ENCODE data around the gene SLC38A10.

SLC38A10 gene

DNA sequence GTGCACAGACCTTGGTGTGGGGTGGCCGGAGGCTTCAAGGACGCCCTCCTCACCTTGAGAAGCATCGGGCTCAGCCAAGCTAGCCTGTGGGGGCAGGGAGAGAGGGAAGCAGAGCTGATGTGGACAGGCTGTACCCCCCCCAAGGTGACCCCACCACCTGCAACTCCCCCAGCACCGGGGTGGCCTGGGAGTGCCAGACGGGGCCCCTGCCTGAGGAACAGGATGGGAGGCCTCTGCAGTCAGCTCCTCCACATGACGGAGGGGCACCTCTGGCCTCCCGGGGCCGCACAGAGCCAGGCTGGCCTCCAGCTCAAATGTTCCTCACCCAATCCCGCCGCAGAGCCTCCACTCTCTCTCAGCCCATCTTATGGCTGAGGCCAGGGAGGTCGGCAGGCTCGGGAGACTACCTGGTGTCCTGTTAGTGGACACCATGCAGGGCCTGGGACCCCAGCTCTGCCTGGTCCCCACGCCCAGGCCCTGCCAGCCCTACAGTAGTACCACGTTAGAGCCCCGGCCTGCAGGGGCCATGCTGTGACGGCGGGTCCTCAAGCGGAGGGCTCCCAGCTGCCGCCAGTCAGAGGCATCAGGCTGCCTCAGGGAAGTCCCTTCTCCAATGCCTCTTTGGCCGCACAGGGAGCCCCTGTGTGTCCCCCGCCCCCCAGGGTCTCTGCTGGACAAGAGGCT is 19.4 kb upstream of the SLC38A10 start:
- H3K4me3 ChIP-seq (ENCODE audit: low read depth, low read length), result no peak overlapping the region
- TF ChIP-seq, protein P1, sequence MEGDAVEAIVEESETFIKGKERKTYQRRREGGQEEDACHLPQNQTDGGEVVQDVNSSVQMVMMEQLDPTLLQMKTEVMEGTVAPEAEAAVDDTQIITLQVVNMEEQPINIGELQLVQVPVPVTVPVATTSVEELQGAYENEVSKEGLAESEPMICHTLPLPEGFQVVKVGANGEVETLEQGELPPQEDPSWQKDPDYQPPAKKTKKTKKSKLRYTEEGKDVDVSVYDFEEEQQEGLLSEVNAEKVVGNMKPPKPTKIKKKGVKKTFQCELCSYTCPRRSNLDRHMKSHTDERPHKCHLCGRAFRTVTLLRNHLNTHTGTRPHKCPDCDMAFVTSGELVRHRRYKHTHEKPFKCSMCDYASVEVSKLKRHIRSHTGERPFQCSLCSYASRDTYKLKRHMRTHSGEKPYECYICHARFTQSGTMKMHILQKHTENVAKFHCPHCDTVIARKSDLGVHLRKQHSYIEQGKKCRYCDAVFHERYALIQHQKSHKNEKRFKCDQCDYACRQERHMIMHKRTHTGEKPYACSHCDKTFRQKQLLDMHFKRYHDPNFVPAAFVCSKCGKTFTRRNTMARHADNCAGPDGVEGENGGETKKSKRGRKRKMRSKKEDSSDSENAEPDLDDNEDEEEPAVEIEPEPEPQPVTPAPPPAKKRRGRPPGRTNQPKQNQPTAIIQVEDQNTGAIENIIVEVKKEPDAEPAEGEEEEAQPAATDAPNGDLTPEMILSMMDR (IDR thresholded peaks at IDR 0.05; ENCODE audit: insufficient read depth, low read length, missing control alignments), result no peak
- ChIA-PET POLR2A (no interaction called here), CTCF (interaction anchor here (1.4 kb wide), 1 partner anchor 23 kb away, joined by 3 read pairs; no protein-coding TSS in a partner anchor)
- DNase-seq (ENCODE audit: low read depth, low spot score), result no peak

DNA sequence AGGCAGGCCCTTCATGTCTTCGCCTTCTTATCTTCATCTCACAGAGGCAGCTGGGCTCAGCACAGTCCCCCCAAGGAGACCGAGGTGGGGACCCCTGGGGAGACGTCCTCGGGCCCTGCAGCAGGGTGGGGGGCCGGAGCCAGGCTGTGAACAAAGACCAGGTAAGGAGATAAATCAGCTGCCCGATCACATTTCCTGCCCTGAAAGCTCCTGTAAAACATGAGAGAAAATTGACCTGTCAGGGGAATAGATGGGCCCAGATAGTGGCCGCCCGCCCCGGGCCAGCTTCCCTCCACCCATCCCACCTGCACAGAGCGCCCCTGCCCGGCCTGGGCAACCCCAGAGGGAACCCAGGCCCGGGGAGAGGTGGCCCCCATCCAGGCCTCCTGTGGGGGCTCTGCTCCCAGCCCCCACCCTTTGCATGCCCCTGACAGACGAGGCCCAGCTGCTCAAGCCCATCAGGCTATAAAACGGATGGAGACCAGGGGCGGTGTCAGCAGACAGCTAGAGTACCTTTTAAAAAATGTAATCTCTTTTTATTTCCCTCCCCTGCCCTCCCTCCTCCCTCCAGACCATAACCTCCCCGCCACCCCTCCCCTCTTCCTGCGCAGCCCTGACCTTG is 18.8 kb upstream of the SLC38A10 start:
- TF ChIP-seq, protein P1 (IDR thresholded peaks at IDR 0.05; ENCODE audit: insufficient read depth, low read length, missing control alignments), result no peak
- DNase-seq (ENCODE audit: low read depth, low spot score), result no peak
- ChIA-PET CTCF (no interaction called here), POLR2A (no interaction called here)
- H3K4me3 ChIP-seq (ENCODE audit: low read depth, low read length), result no peak overlapping the region

DNA sequence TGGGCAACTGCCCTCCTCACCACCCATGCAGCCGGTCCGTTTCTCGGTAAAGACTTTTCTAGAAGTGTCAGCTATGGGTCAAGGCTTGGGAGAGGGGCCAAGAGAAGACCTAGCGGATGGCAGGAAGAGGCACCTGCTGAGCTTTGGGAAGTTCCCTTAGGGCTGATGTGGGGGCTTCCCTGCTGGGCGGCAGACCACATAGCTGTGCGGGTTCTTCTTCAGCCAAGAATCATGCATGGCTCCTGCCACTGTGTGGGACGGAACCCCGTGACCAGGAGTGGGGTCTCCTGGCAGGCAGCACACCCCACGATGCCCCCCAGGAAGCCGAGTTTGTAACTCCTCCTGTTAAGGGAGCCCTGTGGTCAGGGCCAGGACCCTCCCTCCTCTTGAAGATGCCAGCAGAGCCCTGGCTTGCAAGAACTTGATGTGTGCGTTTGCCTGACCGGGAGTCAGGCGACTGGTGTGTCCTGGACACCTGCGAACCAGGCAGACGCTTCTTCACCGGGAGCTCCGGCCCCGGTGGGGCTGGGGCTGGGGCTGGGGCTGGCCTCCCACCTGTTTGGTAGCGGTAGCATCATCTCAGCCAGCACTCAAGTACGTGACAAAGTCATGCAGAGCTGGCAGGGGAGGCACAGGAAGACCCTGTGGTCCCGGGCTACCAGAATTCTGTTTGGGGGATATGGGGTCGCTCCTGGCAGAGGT is 17.7 kb upstream of the SLC38A10 start:
- TF ChIP-seq, protein P1 (IDR thresholded peaks at IDR 0.05; ENCODE audit: insufficient read depth, low read length, missing control alignments), result no peak
- ChIA-PET CTCF (no interaction called here), POLR2A (no interaction called here)
- no peak overlapping the region for H3K4me3 ChIP-seq (ENCODE audit: low read depth, low read length)
- no peak for DNase-seq (ENCODE audit: low read depth, low spot score)

DNA sequence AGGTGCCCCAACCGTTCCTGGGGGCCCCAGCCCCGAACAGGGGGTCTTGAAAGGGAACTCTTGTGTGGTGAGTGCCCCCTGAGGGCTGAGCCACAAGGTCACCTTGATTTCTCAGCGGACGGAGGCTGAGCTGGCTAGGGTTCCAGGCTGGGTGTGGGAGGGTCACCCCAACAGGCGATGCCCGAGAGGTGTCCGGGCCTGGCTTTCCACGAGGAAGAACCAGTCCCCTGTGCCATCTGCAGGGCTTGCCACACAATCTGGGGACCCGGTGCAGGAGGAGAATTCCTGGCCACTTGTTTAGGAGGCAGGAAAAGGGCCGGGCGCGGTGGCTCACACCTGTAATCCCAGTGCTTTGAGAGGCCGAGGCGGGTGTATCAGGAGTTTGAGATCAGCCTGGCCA is 16.8 kb upstream of the SLC38A10 start:
- ChIA-PET CTCF (interaction anchor here (0.9 kb wide), 1 partner anchor 20 kb away, joined by 4 read pairs; no protein-coding TSS in a partner anchor), POLR2A (no interaction called here)
- DNase-seq (ENCODE audit: low read depth, low spot score), result no peak
- TF ChIP-seq, protein P1 (IDR thresholded peaks at IDR 0.05; ENCODE audit: insufficient read depth, low read length, missing control alignments), result no peak
- no peak overlapping the region for H3K4me3 ChIP-seq (ENCODE audit: low read depth, low read length)

DNA sequence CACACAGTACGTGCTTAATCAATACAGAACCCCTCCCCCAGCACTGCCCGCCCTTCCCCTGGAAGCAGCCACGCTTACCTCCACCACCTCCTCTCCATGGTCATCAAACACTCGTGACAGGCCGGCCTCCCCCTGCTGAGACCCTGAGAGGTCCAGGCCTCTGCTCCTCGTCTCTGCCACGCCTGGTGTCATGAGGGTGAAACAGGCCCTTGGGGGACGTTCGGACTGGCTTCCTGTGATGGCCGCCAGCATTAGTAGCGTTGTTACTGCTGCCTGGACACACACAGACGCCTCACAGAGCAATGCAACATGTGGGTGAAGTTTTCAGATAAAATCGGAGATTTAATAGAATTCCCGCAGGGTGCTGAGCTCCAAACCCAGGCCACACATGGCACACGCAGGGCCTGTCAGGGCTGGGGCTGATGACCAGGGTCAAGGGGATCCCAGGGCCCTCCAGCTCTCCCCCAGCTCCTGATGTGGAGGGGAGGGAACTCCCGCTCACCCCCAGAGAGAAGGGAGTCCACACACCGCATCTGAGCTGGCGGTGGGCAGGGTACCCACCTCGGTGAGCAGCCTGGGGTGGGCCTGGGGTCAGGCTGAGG is 15.9 kb upstream of the SLC38A10 start:
- H3K4me3 ChIP-seq (ENCODE audit: low read depth, low read length), result no peak overlapping the region
- TF ChIP-seq, protein P1 (IDR thresholded peaks at IDR 0.05; ENCODE audit: insufficient read depth, low read length, missing control alignments), result no peak
- ChIA-PET CTCF (interaction anchor here (0.9 to 3.0 kb wide), 4 partner anchors 15 to 174 kb away, joined by 4 to 17 read pairs (median 14); partner anchors contain the start of gene SLC38A10), POLR2A (no interaction called here)
- DNase-seq (ENCODE audit: low read depth, low spot score), result no peak

Data from AG04449 (cell line).